ENCODE measurements around the gene ADAMTS3.

DNA sequence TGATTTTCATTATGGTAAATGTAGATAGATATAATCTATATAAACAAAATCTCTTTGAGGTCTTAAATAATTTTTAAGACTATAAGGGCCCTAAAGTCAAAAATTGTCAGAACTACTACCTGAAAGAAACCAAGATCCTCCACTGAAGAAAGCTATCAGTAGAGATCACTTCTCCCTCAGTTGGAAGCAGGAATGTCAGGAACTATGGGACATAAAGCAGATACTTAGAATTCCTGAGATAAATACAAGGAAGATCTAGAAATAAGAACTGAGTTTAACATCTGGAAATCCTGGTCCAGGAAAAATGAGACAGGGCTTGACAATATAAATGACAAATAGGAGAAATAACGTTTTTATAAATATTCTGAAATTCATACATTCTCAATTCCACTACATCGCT is 97.2 kb downstream of the ADAMTS3 start:
- no peak for TF ChIP-seq POLR2A (IDR thresholded peaks at IDR 0.05)
- TF ChIP-seq, protein P1, sequence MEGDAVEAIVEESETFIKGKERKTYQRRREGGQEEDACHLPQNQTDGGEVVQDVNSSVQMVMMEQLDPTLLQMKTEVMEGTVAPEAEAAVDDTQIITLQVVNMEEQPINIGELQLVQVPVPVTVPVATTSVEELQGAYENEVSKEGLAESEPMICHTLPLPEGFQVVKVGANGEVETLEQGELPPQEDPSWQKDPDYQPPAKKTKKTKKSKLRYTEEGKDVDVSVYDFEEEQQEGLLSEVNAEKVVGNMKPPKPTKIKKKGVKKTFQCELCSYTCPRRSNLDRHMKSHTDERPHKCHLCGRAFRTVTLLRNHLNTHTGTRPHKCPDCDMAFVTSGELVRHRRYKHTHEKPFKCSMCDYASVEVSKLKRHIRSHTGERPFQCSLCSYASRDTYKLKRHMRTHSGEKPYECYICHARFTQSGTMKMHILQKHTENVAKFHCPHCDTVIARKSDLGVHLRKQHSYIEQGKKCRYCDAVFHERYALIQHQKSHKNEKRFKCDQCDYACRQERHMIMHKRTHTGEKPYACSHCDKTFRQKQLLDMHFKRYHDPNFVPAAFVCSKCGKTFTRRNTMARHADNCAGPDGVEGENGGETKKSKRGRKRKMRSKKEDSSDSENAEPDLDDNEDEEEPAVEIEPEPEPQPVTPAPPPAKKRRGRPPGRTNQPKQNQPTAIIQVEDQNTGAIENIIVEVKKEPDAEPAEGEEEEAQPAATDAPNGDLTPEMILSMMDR (IDR thresholded peaks at IDR 0.05): no peak
- no peak for TF ChIP-seq POLR2AphosphoS5 (IDR thresholded peaks at IDR 0.05; ENCODE audit: insufficient read depth in 1 of 2, low read depth in 1 of 2)
